ENCODE data around the gene CELF2.
A peak's percentile ranks its signal among the peaks of the same experiment; 100 is the strongest.

CELF2 gene

DNA sequence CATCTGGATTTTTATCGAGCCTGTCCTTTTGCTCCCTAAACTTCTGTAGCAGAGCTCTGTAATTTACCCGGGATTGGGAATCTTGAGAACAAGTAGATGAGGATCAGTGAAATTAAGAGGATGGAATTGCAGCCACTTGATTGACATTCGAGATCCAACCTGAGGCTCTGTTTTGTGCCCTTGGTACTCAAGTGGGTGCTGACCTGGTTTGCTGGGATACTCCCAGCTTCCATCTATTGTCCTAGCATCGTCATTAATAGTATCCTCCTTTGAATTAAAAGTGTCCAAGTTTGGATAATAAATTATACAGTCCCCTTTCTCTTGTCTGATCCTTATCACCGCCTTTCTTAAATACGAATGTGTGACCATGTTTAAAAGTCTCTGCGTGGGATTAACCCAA, 17.1 kb downstream of the CELF2 start:
- DNase-seq (ENCODE audit: low spot score): no peak
- H3K9me3 ChIP-seq (replicated peaks in 1 of 2; ENCODE audit: control insufficient read depth in 2 of 2, insufficient read depth in 1 of 2, low read depth in 1 of 2, low read length in 2 of 2): peaks cover 0 to 3% of the 10 kb centered on the region in 2 donors
- H2AFZ ChIP-seq (ENCODE audit: low read length): no peak overlapping the region
- no peak overlapping the region for H3K4me2 ChIP-seq (ENCODE audit: insufficient read depth, low read length, poor library complexity, severe bottlenecking)
- no peak overlapping the region for H2BK12ac ChIP-seq (ENCODE audit: low read length)
- H3K4me3 ChIP-seq (ENCODE audit: low read length in 2 of 2): no peak overlapping the region
- H3K4me1 ChIP-seq (ENCODE audit: control insufficient read depth in 2 of 2, insufficient read depth in 1 of 2, low read depth in 1 of 2, low read length in 2 of 2): peaks cover 0 to 4% of the 10 kb centered on the region in 2 donors
- no peak overlapping the region for H3K18ac ChIP-seq (ENCODE audit: low read length)
- H3K27ac ChIP-seq (replicated peaks; ENCODE audit: low read length): no peak overlapping the region
- H3K27me3 ChIP-seq (ENCODE audit: control insufficient read depth in 3 of 3, insufficient read depth in 3 of 3, low read depth in 1 of 3, low read length in 3 of 3): no peaks in the 10 kb centered on the region
- no peak overlapping the region for H2BK15ac ChIP-seq (ENCODE audit: low read length)
- no peak overlapping the region for H2BK5ac ChIP-seq (ENCODE audit: low read length)
- no CpG with 5 or more reads among the region's 7 CpGs for WGBS, 2 donors (ENCODE audit: extremely low coverage in 2 of 2, insufficient read length in 2 of 2, insufficient replicate concordance in 1 of 2)
- H4K8ac ChIP-seq (ENCODE audit: low read depth, low read length): no peak overlapping the region
- H3K14ac ChIP-seq (ENCODE audit: low read length): no peak overlapping the region
- H2AK5ac ChIP-seq (ENCODE audit: low read depth, low read length): no peak overlapping the region
- H3K79me1 ChIP-seq (ENCODE audit: low read depth, low read length): no peaks in the 10 kb centered on the region
- H3K9ac ChIP-seq (ENCODE audit: low read depth, low read length, poor library complexity): no peak overlapping the region
- H3K36me3 ChIP-seq (replicated peaks in 1 of 2; ENCODE audit: control insufficient read depth in 2 of 2, insufficient read depth in 2 of 2, low read length in 2 of 2): no peaks in the 10 kb centered on the region
- no peak overlapping the region for H3K4ac ChIP-seq (ENCODE audit: low read length)
- no peak overlapping the region for H3K23ac ChIP-seq (ENCODE audit: low read depth, low read length, poor library complexity)
- H4K91ac ChIP-seq (ENCODE audit: low read depth, low read length, poor library complexity): no peak overlapping the region
- no peak overlapping the region for H2BK120ac ChIP-seq (ENCODE audit: low read depth, low read length)

- no peaks in the 10 kb centered on the region for H3K36me3 ChIP-seq (replicated peaks in 1 of 2; ENCODE audit: control insufficient read depth in 2 of 2, insufficient read depth in 2 of 2, low read length in 2 of 2)
- no peak overlapping the region for H2BK120ac ChIP-seq (ENCODE audit: low read depth, low read length)
- no CpG with 5 or more reads among the region's 4 CpGs for WGBS, 2 donors (ENCODE audit: extremely low coverage in 2 of 2, insufficient read length in 2 of 2, insufficient replicate concordance in 1 of 2)
- H4K8ac ChIP-seq (ENCODE audit: low read depth, low read length): no peak overlapping the region
- H3K14ac ChIP-seq (ENCODE audit: low read length): no peak overlapping the region
- H3K27me3 ChIP-seq (ENCODE audit: control insufficient read depth in 3 of 3, insufficient read depth in 3 of 3, low read depth in 1 of 3, low read length in 3 of 3): no peaks in the 10 kb centered on the region
- no peak overlapping the region for H3K18ac ChIP-seq (ENCODE audit: low read length)
- no peak overlapping the region for H3K9ac ChIP-seq (ENCODE audit: low read depth, low read length, poor library complexity)
- no peak overlapping the region for H3K4ac ChIP-seq (ENCODE audit: low read length)
- H2AFZ ChIP-seq (ENCODE audit: low read length): no peak overlapping the region
- no peak overlapping the region for H3K4me3 ChIP-seq (ENCODE audit: low read length in 2 of 2)
- DNase-seq (ENCODE audit: low spot score): no peak
- H3K4me1 ChIP-seq (ENCODE audit: control insufficient read depth in 2 of 2, insufficient read depth in 1 of 2, low read depth in 1 of 2, low read length in 2 of 2): peaks cover 0 to 4% of the 10 kb centered on the region in 2 donors
- H4K91ac ChIP-seq (ENCODE audit: low read depth, low read length, poor library complexity): no peak overlapping the region
- H3K4me2 ChIP-seq (ENCODE audit: insufficient read depth, low read length, poor library complexity, severe bottlenecking): no peak overlapping the region
- H2AK5ac ChIP-seq (ENCODE audit: low read depth, low read length): no peak overlapping the region
- H3K79me1 ChIP-seq (ENCODE audit: low read depth, low read length): no peaks in the 10 kb centered on the region
- no peak overlapping the region for H2BK15ac ChIP-seq (ENCODE audit: low read length)
- H3K9me3 ChIP-seq (replicated peaks in 1 of 2; ENCODE audit: control insufficient read depth in 2 of 2, insufficient read depth in 1 of 2, low read depth in 1 of 2, low read length in 2 of 2): peaks cover 0 to 3% of the 10 kb centered on the region in 2 donors
- H2BK12ac ChIP-seq (ENCODE audit: low read length): no peak overlapping the region
- H3K27ac ChIP-seq (replicated peaks; ENCODE audit: low read length): no peak overlapping the region
- H3K23ac ChIP-seq (ENCODE audit: low read depth, low read length, poor library complexity): no peak overlapping the region
- no peak overlapping the region for H2BK5ac ChIP-seq (ENCODE audit: low read length)
Observed at GRCh38 chr10:11035301-11035991, 17.8 kb downstream of the CELF2 start.

DNA sequence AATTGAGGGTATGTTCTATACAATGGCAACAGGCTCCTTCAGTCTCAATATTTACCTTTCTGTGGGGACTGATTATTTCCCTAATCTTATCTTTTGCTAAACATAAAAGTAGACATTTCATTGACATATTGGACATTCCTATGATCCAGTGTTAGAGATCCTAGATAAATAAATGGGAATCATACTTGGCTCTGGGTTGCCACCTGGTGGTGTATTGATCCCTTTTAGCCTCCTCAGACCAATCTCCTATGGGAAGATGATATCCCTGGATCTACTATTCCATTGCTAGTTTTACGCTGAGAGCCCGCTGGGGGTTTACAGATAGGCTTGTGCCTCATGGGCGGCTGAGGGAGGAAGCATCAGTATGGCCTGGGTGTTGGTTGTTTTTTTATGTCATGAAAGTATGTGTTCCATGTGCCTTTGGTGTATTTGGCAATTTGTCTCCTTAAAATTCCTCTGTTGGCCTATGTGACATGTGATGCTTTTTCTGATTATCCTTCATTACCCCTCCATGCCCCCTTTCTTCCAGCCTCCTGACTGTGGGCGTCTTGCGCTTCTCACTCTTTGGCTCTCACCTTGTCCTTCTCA, 18.8 kb downstream of the CELF2 start:
- H2BK120ac ChIP-seq (ENCODE audit: low read depth, low read length): no peak overlapping the region
- no CpG with 5 or more reads among the region's 5 CpGs for WGBS, 2 donors (ENCODE audit: extremely low coverage in 2 of 2, insufficient read length in 2 of 2, insufficient replicate concordance in 1 of 2)
- no peak overlapping the region for H4K91ac ChIP-seq (ENCODE audit: low read depth, low read length, poor library complexity)
- H3K36me3 ChIP-seq (replicated peaks in 1 of 2; ENCODE audit: control insufficient read depth in 2 of 2, insufficient read depth in 2 of 2, low read length in 2 of 2): no peaks in the 10 kb centered on the region
- no peaks in the 10 kb centered on the region for H3K79me1 ChIP-seq (ENCODE audit: low read depth, low read length)
- H3K18ac ChIP-seq (ENCODE audit: low read length): no peak overlapping the region
- no peak overlapping the region for H3K14ac ChIP-seq (ENCODE audit: low read length)
- H3K23ac ChIP-seq (ENCODE audit: low read depth, low read length, poor library complexity): no peak overlapping the region
- H3K9me3 ChIP-seq (replicated peaks in 1 of 2; ENCODE audit: control insufficient read depth in 2 of 2, insufficient read depth in 1 of 2, low read depth in 1 of 2, low read length in 2 of 2): peaks cover 0 to 3% of the 10 kb centered on the region in 2 donors
- no peak overlapping the region for H3K4me2 ChIP-seq (ENCODE audit: insufficient read depth, low read length, poor library complexity, severe bottlenecking)
- peak; percentile 33 for DNase-seq (ENCODE audit: low spot score)
- no peak overlapping the region for H3K4me3 ChIP-seq (ENCODE audit: low read length in 2 of 2)
- H3K27ac ChIP-seq (replicated peaks; ENCODE audit: low read length): no peak overlapping the region
- no peaks in the 10 kb centered on the region for H3K27me3 ChIP-seq (ENCODE audit: control insufficient read depth in 3 of 3, insufficient read depth in 3 of 3, low read depth in 1 of 3, low read length in 3 of 3)
- peaks cover 0 to 4% of the 10 kb centered on the region in 2 donors for H3K4me1 ChIP-seq (ENCODE audit: control insufficient read depth in 2 of 2, insufficient read depth in 1 of 2, low read depth in 1 of 2, low read length in 2 of 2)
- no peak overlapping the region for H4K8ac ChIP-seq (ENCODE audit: low read depth, low read length)
- H2AK5ac ChIP-seq (ENCODE audit: low read depth, low read length): no peak overlapping the region
- H3K9ac ChIP-seq (ENCODE audit: low read depth, low read length, poor library complexity): no peak overlapping the region
- H3K4ac ChIP-seq (ENCODE audit: low read length): no peak overlapping the region
- H2BK5ac ChIP-seq (ENCODE audit: low read length): no peak overlapping the region
- H2AFZ ChIP-seq (ENCODE audit: low read length): no peak overlapping the region
- H2BK12ac ChIP-seq (ENCODE audit: low read length): no peak overlapping the region
- no peak overlapping the region for H2BK15ac ChIP-seq (ENCODE audit: low read length)

DNA sequence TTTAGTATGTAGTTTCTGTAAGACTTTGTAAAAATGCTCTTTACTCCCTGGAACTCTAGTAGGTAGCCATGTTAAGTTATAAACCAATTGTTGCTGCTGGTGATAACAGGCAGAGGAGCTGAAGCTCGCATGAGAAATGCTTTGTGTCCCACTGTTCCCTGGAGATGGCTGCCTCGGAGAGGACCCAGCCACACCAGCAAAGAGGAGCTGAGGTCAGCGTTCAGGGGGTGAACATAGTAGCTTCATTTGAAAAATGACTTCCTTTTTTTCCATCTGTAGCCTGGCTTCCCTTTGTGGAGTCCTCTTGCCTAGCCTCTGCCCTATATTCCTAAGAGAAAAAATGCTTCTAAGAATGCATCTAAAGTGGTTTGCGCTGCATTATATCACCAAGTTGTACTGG, 20.3 kb downstream of the CELF2 start:
- Histone ChIP-seq H2AFZ (ENCODE audit: low read length) (no peak overlapping the region), H3K23ac (ENCODE audit: low read depth, low read length, poor library complexity) (no peak overlapping the region), H3K9me3 (replicated peaks in 1 of 2; ENCODE audit: control insufficient read depth in 2 of 2, insufficient read depth in 1 of 2, low read depth in 1 of 2, low read length in 2 of 2) (peaks cover 0 to 3% of the 10 kb centered on the region in 2 donors), H3K27me3 (ENCODE audit: control insufficient read depth in 3 of 3, insufficient read depth in 3 of 3, low read depth in 1 of 3, low read length in 3 of 3) (no peaks in the 10 kb centered on the region), H2BK5ac (ENCODE audit: low read length) (no peak overlapping the region), H4K8ac (ENCODE audit: low read depth, low read length) (no peak overlapping the region), H3K4ac (ENCODE audit: low read length) (no peak overlapping the region), H3K14ac (ENCODE audit: low read length) (no peak overlapping the region), H2BK120ac (ENCODE audit: low read depth, low read length) (no peak overlapping the region), H3K9ac (ENCODE audit: low read depth, low read length, poor library complexity) (no peak overlapping the region), H2BK15ac (ENCODE audit: low read length) (no peak overlapping the region), H3K4me1 (ENCODE audit: control insufficient read depth in 2 of 2, insufficient read depth in 1 of 2, low read depth in 1 of 2, low read length in 2 of 2) (peaks cover 0 to 4% of the 10 kb centered on the region in 2 donors), H3K4me3 (ENCODE audit: low read length in 2 of 2) (no peak overlapping the region), H3K79me1 (ENCODE audit: low read depth, low read length) (no peaks in the 10 kb centered on the region), H4K91ac (ENCODE audit: low read depth, low read length, poor library complexity) (no peak overlapping the region), H2BK12ac (ENCODE audit: low read length) (no peak overlapping the region), H2AK5ac (ENCODE audit: low read depth, low read length) (no peak overlapping the region), H3K27ac (replicated peaks; ENCODE audit: low read length) (no peak overlapping the region), H3K4me2 (ENCODE audit: insufficient read depth, low read length, poor library complexity, severe bottlenecking) (no peak overlapping the region), H3K36me3 (replicated peaks in 1 of 2; ENCODE audit: control insufficient read depth in 2 of 2, insufficient read depth in 2 of 2, low read length in 2 of 2) (no peaks in the 10 kb centered on the region), H3K18ac (ENCODE audit: low read length) (no peak overlapping the region)
- WGBS, 2 donors (ENCODE audit: extremely low coverage in 2 of 2, insufficient read length in 2 of 2, insufficient replicate concordance in 1 of 2): no CpG with 5 or more reads among the region's 4 CpGs
- DNase-seq (ENCODE audit: low spot score): no peak
